Measurements from ENCODE around the gene MPHOSPH8. TPM values are rescaled to one million over a fixed set of nuclear protein-coding genes. Genes with fewer than 3 reads are reported as not detected.

MPHOSPH8 gene
- total and polyA plus RNA-seq, 2 of the 4 experiments (the other 2 are of a cell fraction) = 11.7 to 16.4 TPM

Other genes starting within 250 kb of the MPHOSPH8 start
- gene TPTE2, start 72.1 kb upstream of the MPHOSPH8 start, total RNA-seq (2012; rRNA removed) = not detected in 2 replicates
- not detected in 2 replicates for gene TPTE2, start 72.1 kb upstream of the MPHOSPH8 start, polyA plus RNA-seq (2012; rRNA removed)
- gene PSPC1, start 149.3 kb downstream of the MPHOSPH8 start, total RNA-seq (2012; rRNA removed) = 39.8 and 41.7 TPM in 2 replicates
- 37.8 and 38.3 TPM in 2 replicates for gene PSPC1, start 149.3 kb downstream of the MPHOSPH8 start, polyA plus RNA-seq (2012; rRNA removed)
- 10.2 and 13.6 TPM in 2 replicates for gene ZMYM5, start 230.0 kb downstream of the MPHOSPH8 start, total RNA-seq (2012; rRNA removed)
- gene ZMYM5, start 230.0 kb downstream of the MPHOSPH8 start, polyA plus RNA-seq (2012; rRNA removed) = 5.2 and 7.0 TPM in 2 replicates